HG02642 (cell line): ENCODE data around the gene ALDH7A1.
"Not testable (repeated sequence)": the region's sequence is repeated elsewhere in the genome, so short reads cannot be mapped to it uniquely, and the experiment has no call there.

Source experiments
- ATAC-seq: cut with Tn5 transposase; IDR thresholded peaks from one replicate; pipeline ENCODE4 v1.9.1; 2021; ENCODE audit warnings: mild to moderate bottlenecking; ENCODE audit not compliant: unreplicated experiment, poor library complexity

ALDH7A1 gene

GRCh38 chr5:126597156-126597555 lies 2.1 kb upstream of the ALDH7A1 start:
- no peak for ATAC-seq

- peak; percentile 14 for ATAC-seq
These were observed 566 bp upstream of the ALDH7A1 start for GRCh38 chr5:126595486-126596083.

GRCh38 chr5:126591549-126591948 lies 3.5 kb downstream of the ALDH7A1 start:
- ATAC-seq, result no peak

- ATAC-seq, result no peak
These were observed 5.3 kb downstream of the ALDH7A1 start for GRCh38 chr5:126589536-126590297.

- no peak for ATAC-seq
These were observed 7.2 kb downstream of the ALDH7A1 start for GRCh38 chr5:126587551-126588390.

GRCh38 chr5:126583761-126584160 lies 11.3 kb downstream of the ALDH7A1 start:
- no peak for ATAC-seq

GRCh38 chr5:126579716-126580115 lies 15.3 kb downstream of the ALDH7A1 start:
- ATAC-seq, result no peak

GRCh38 chr5:126577415-126577814 lies 17.6 kb downstream of the ALDH7A1 start:
- no peak for ATAC-seq

- ATAC-seq, result no peak
These were observed 18.0 kb downstream of the ALDH7A1 start for GRCh38 chr5:126576974-126577373.

GRCh38 chr5:126575644-126576043 lies 19.4 kb downstream of the ALDH7A1 start:
- ATAC-seq, result no peak

GRCh38 chr5:126568206-126568755 lies 26.7 kb downstream of the ALDH7A1 start:
- no peak for ATAC-seq

- ATAC-seq, result peak; percentile 89
These were observed 32.2 kb downstream of the ALDH7A1 start for GRCh38 chr5:126562823-126563222.

GRCh38 chr5:126561908-126562307 lies 33.1 kb downstream of the ALDH7A1 start:
- no peak for ATAC-seq

- ATAC-seq, result not testable (repeated sequence)
These were observed 39.9 kb downstream of the ALDH7A1 start for GRCh38 chr5:126555101-126555500.

GRCh38 chr5:126552614-126553013 lies 42.4 kb downstream of the ALDH7A1 start:
- no peak for ATAC-seq

GRCh38 chr5:126544087-126544740 lies 50.8 kb downstream of the ALDH7A1 start:
- ATAC-seq, result peak; percentile 76

GRCh38 chr5:126543660-126544059 lies 51.4 kb downstream of the ALDH7A1 start:
- peak; percentile 9 for ATAC-seq

GRCh38 chr5:126543009-126543408 lies 52.0 kb downstream of the ALDH7A1 start:
- ATAC-seq, result no peak

GRCh38 chr5:126542441-126542840 lies 52.6 kb downstream of the ALDH7A1 start:
- peak; percentile 36 for ATAC-seq

- no peak for ATAC-seq
These were observed 54.4 kb downstream of the ALDH7A1 start for GRCh38 chr5:126540631-126541030.
